Measurements from ENCODE around the gene PDZD2.

DNA sequence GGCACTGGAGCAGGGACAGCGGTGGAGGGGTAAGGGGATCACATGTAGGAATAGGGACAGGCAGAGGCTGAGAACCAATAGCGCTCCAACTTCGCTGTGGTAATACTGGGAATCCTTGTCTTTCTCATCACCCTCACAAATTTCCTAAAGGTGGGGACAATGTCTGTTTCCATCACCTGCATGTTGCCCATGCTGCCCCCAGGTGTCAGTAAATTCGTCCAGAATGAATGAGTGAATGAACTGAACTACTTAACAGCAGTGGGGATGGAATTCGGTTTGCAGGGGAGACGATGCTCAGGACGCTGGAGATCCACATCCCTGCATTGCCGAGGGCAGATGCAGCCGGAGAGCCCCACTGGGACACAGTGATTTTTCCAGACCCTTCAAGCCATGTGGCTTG lies 129.9 kb downstream of the PDZD2 start:
- TF ChIP-seq CTCF (IDR thresholded peaks at IDR 0.05; ENCODE audit: borderline replicate concordance, extremely low read depth, low read length, poor library complexity, severe bottlenecking), result peak; percentile 19
- TF ChIP-seq EZH2 (IDR thresholded peaks at IDR 0.05; ENCODE audit: borderline replicate concordance, low read depth, low read length, severe bottlenecking), result no peak
